ENCODE results near the gene EBF3.

DNA sequence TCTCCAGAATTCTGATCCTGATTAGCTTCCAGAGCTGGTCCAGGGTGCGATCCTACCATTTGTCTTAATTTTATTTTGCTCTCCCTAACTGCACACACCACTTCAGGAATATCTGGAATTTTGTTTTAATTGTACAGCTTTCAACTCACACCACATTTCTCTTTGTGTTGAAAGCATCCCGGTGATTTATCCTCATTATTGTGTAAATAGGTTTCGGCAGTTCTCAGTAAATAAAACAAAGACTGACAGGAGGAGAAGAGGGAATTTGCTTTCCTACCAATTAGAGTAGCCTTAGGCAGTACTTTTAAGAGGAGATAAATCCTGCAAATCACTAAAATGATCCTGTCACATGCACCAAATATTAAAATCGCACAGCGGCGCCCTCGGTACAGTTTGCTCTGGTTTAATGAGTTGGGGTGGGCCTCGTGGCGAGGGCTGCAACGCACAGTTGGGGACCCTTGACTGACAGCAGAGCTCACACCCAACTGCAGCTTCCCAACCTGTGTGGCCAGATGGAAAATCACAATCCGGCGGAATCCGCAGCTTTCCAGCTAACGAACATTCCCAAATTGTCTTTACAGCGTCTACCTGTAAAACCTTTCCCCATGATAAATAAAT, 62.6 kb downstream of the EBF3 start:
- no peak for TF ChIP-seq POLR2A (IDR thresholded peaks at IDR 0.05)
- TF ChIP-seq, protein P1, sequence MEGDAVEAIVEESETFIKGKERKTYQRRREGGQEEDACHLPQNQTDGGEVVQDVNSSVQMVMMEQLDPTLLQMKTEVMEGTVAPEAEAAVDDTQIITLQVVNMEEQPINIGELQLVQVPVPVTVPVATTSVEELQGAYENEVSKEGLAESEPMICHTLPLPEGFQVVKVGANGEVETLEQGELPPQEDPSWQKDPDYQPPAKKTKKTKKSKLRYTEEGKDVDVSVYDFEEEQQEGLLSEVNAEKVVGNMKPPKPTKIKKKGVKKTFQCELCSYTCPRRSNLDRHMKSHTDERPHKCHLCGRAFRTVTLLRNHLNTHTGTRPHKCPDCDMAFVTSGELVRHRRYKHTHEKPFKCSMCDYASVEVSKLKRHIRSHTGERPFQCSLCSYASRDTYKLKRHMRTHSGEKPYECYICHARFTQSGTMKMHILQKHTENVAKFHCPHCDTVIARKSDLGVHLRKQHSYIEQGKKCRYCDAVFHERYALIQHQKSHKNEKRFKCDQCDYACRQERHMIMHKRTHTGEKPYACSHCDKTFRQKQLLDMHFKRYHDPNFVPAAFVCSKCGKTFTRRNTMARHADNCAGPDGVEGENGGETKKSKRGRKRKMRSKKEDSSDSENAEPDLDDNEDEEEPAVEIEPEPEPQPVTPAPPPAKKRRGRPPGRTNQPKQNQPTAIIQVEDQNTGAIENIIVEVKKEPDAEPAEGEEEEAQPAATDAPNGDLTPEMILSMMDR (IDR thresholded peaks at IDR 0.05): no peak
